Sigmoid colon (tissue), 7 donors: ENCODE data around the gene CSE1L. TPM values are rescaled to one million over a fixed set of nuclear protein-coding genes. Genes with fewer than 3 reads are reported as not detected.
"Not testable (repeated sequence)": the region's sequence is repeated elsewhere in the genome, so short reads cannot be mapped to it uniquely, and the experiment has no call there.

ENCODE experiments used
- DNase-seq: peaks from one replicate; pipeline ENCODE4 v3.0.0-alpha.2; 2019
- H3K27ac ChIP-seq, 4 donors: fragments of 200-600 bp; sonication (generic); one replicate each; pipeline ENCODE4 v1.5.1; 2016 to 2019; ENCODE audit warnings: mild to moderate bottlenecking in 1 of 4
- H3K27me3 ChIP-seq, 3 donors: fragments of 200-600 bp; sonication (generic); one replicate each; pipeline ENCODE4 v1.5.1; 2019; ENCODE audit warnings: mild to moderate bottlenecking in 1 of 3
- H3K36me3 ChIP-seq, 4 donors: fragments of 200-600 bp; sonication (generic); one replicate each; pipeline ENCODE4 v1.5.1; 2016 to 2019
- H3K4me1 ChIP-seq, 4 donors: fragments of 200-600 bp; sonication (generic); one replicate each; pipeline ENCODE4 v1.5.1; 2017 to 2019
- H3K4me3 ChIP-seq, 4 donors: fragments of 200-600 bp; sonication (generic); one replicate each; pipeline ENCODE4 v1.5.1; 2017 to 2019; ENCODE audit warnings: mild to moderate bottlenecking in 2 of 4, moderate library complexity in 1 of 4
- H3K9me3 ChIP-seq, 4 donors: fragments of 200-600 bp in 3 of 4; sonication (generic) in 3 of 4; one replicate each; pipeline versions ENCODE4 v1.5.1 to v1.6.1; 2013 to 2019
- EP300 ChIP-seq, 4 donors: sonication (generic); formaldehyde crosslinking; IDR thresholded peaks; one replicate each; pipeline ENCODE4 v1.6.1; 2017; ENCODE audit warnings: antibody characterized with exemption in 4 of 4
- POLR2A ChIP-seq, 2 donors: fragments of 450-650 bp; IDR thresholded peaks; one replicate each; pipeline ENCODE4 v1.6.1; 2016; ENCODE audit warnings: antibody characterized with exemption in 2 of 2, mild to moderate bottlenecking in 2 of 2, moderate library complexity in 2 of 2
- POLR2AphosphoS5 ChIP-seq, 4 donors: sonication (generic); formaldehyde crosslinking; IDR thresholded peaks; one replicate each; pipeline ENCODE4 v1.6.1; 2017; ENCODE audit warnings: antibody characterized with exemption in 4 of 4
- WGBS, 2 donors: extraction: QIAGEN DNeasy Blood & Tissue Kit; methylation state at CpG; one replicate each; pipeline ENCODE4 v1.1.7; 2013; 5-methylcytosine and 5-hydroxymethylcytosine counted together
- intact Hi-C: fragments of 100-400 bp; cut with DNase I; formaldehyde crosslinking; loops from one replicate; pipeline ENCODE4 v1.15.1; 2023
- polyA plus RNA-seq, 3 donors: library from polyadenylated mRNA; stranded (reverse); fragments of 200-250 nt; gene quantifications; one replicate each; pipeline ENCODE4 v1.2.3, GENCODE V29; 2013
- total RNA-seq, 4 donors: library from RNA; depleted of rRNA; stranded (reverse); fragments of >200 nt; gene quantifications; one replicate each; pipeline ENCODE4 v1.1.0, GENCODE V29; 2016
- TF ChIP-seq, protein P1 (sequence below), 4 experiments: fragments of 450-650 bp in 3 of 4; fragments of 200-600 bp in 1 of 4; IDR thresholded peaks; one replicate each; pipeline ENCODE4 v1.5.1; 2016 to 2019; ENCODE audit warnings: antibody characterized with exemption in 4 of 4, mild to moderate bottlenecking in 3 of 4, moderate library complexity in 2 of 4
- donor health status: healthy with polysubstance abuse.
- donor health status: Bipolar disorder and iron deficiency.
- donor health status: healthy.

The CSE1L gene
- total and polyA plus RNA-seq, 7 donors, result 10.2 to 43.9 (median 34.6) TPM

- no peaks in the 10 kb centered on the region for H3K27me3 ChIP-seq
- H3K4me1 ChIP-seq, result no peaks in the 10 kb centered on the region
- H3K9me3 ChIP-seq, result no peaks in the 10 kb centered on the region
- no peak overlapping the region for H3K4me3 ChIP-seq
- intact Hi-C loops, result no loop called here
- 97 to 98% methylated on average over 12 of the region's 12 CpGs for WGBS, 2 donors
- no peak overlapping the region for H3K27ac ChIP-seq
- TF ChIP-seq, protein P1, sequence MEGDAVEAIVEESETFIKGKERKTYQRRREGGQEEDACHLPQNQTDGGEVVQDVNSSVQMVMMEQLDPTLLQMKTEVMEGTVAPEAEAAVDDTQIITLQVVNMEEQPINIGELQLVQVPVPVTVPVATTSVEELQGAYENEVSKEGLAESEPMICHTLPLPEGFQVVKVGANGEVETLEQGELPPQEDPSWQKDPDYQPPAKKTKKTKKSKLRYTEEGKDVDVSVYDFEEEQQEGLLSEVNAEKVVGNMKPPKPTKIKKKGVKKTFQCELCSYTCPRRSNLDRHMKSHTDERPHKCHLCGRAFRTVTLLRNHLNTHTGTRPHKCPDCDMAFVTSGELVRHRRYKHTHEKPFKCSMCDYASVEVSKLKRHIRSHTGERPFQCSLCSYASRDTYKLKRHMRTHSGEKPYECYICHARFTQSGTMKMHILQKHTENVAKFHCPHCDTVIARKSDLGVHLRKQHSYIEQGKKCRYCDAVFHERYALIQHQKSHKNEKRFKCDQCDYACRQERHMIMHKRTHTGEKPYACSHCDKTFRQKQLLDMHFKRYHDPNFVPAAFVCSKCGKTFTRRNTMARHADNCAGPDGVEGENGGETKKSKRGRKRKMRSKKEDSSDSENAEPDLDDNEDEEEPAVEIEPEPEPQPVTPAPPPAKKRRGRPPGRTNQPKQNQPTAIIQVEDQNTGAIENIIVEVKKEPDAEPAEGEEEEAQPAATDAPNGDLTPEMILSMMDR (IDR thresholded peaks at IDR 0.05), result no peak
- TF ChIP-seq EP300 (IDR thresholded peaks at IDR 0.05) (no peak), POLR2A (IDR thresholded peaks at IDR 0.05) (no peak), POLR2AphosphoS5 (IDR thresholded peaks at IDR 0.05) (no peak)
- H3K36me3 ChIP-seq, result peaks cover 23 to 99% (median 51%) of the 10 kb centered on the region in 4 donors
- no peak for DNase-seq
Observed at GRCh38 chr20:49009899-49010631, 36.0 kb upstream of the CSE1L start.

GRCh38 chr20:49024220-49024619 lies 21.9 kb upstream of the CSE1L start:
- H3K9me3 ChIP-seq, result no peaks in the 10 kb centered on the region
- no peak overlapping the region for H3K4me3 ChIP-seq
- WGBS, 2 donors, result 95% methylated on average over 5 of the region's 5 CpGs
- intact Hi-C loops, result no loop called here
- H3K27me3 ChIP-seq, result no peaks in the 10 kb centered on the region
- peaks cover 0 to 97% (median 54%) of the 10 kb centered on the region in 4 donors for H3K36me3 ChIP-seq
- TF ChIP-seq EP300 (IDR thresholded peaks at IDR 0.05), result no peak
- no peak overlapping the region for H3K27ac ChIP-seq
- H3K4me1 ChIP-seq, result no peaks in the 10 kb centered on the region
- no peak for DNase-seq

DNA sequence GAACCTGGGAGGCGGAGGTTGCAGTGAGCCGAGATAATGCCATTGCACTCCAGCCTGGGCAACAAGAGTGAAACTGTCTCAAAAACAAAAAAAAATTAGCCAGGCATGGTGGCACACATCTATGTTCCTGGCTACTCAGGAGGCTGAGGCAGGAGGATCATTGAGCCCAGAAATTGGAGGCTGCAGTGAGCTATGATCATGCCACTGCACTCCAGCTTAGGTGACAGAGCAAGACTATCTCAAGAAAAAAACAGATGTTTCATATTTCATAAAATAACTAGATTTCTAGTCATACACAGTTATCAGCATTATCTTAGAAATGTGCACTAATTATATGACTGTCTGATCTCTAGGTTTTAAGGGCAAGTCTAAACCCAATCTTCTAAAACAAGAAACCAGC lies 17.9 kb upstream of the CSE1L start:
- H3K4me3 ChIP-seq, H3K9me3 ChIP-seq, H3K4me1 ChIP-seq, H3K27me3 ChIP-seq, DNase-seq, intact Hi-C loops: not testable (repeated sequence)
- WGBS, 2 donors, result 97 to 98% methylated on average over 2 of the region's 2 CpGs
- peak overlapping the region in 1 of 4 donors; percentile 71 for H3K27ac ChIP-seq
- H3K36me3 ChIP-seq, result peaks cover 6 to 90% (median 54%) of the 10 kb centered on the region in 4 donors

DNA sequence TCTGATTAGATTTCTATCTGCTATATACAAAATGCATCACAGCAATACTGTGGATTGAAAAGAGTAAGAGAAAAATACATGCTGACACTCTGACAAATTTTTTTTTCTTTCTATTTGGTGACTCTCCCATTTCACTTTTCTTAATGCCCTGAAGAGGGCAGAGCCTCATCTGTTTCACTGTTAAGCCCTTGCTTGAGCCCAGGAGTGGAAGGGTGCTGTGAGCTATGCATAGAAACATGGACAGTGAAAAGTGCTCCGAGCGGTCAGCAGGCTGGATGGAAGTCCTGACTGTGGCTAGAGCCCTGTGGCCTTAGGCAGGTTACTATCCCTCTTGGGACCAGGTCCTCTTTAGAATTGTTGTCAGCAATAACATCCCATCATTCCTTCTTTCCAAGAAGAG lies 17.4 kb upstream of the CSE1L start:
- no peaks in the 10 kb centered on the region for H3K27me3 ChIP-seq
- H3K36me3 ChIP-seq, result peaks cover 6 to 93% (median 56%) of the 10 kb centered on the region in 4 donors
- intact Hi-C loops, result no loop called here

DNA sequence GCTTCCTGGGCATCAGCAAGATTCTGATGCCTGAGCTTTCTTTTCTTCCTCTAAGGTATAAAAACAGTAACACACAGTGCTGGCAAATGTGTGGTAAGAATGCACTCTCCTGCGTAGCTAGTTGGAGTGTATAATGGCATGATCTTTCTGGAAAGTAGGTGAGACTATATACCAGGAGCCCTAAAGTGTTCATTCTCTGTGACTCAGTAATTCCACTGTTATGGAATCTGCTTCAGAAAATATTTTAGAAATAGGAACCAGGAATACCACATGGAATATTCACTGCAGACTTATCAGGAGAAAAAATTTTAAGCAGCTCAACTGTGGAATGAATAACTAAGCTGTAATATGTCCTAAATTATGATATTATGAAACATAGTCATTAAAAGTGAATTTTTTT lies 16.9 kb upstream of the CSE1L start:
- no peak for DNase-seq
- H3K9me3 ChIP-seq, result no peaks in the 10 kb centered on the region
- intact Hi-C loops, result no loop called here
- no peak overlapping the region for H3K4me3 ChIP-seq
- no peak for TF ChIP-seq POLR2A (IDR thresholded peaks at IDR 0.05)
- TF ChIP-seq, protein P1 (IDR thresholded peaks at IDR 0.05), result no peak
- no peak for TF ChIP-seq EP300 (IDR thresholded peaks at IDR 0.05)
- TF ChIP-seq POLR2AphosphoS5 (IDR thresholded peaks at IDR 0.05), result no peak
- peak overlapping the region in 2 of 4 donors; percentile 37 to 71 for H3K27ac ChIP-seq
- no peaks in the 10 kb centered on the region for H3K4me1 ChIP-seq
- peaks cover 6 to 93% (median 54%) of the 10 kb centered on the region in 4 donors for H3K36me3 ChIP-seq
- no peaks in the 10 kb centered on the region for H3K27me3 ChIP-seq
- WGBS, 2 donors, result 98% methylated on average over 1 of the region's 1 CpG

More for the DNA sequence above, 17.4 kb upstream of the CSE1L start:
- H3K27ac ChIP-seq, result peak overlapping the region in 2 of 4 donors; percentile 37 to 71
- DNase-seq, result no peak
- TF ChIP-seq POLR2AphosphoS5 (IDR thresholded peaks at IDR 0.05) (no peak), POLR2A (IDR thresholded peaks at IDR 0.05) (no peak), EP300 (IDR thresholded peaks at IDR 0.05) (no peak)
- TF ChIP-seq, protein P1 (IDR thresholded peaks at IDR 0.05), result no peak
- H3K4me3 ChIP-seq, result no peak overlapping the region
- 86 to 93% methylated on average over 2 of the region's 2 CpGs for WGBS, 2 donors
- no peaks in the 10 kb centered on the region for H3K4me1 ChIP-seq
- no peaks in the 10 kb centered on the region for H3K9me3 ChIP-seq
